GM23338 (cell line): ENCODE data around the gene COQ10A. TPM values are rescaled to one million over a fixed set of nuclear protein-coding genes. Genes with fewer than 3 reads are reported as not detected.
A peak's percentile ranks its signal among the peaks of the same experiment; 100 is the strongest.

Experiments
- ATAC-seq: fragments of 200-7000 bp; cut with Tn5 transposase; 3 replicates; pipeline ENCODE4 v1.9.1; 2020
- DNase-seq: peaks from one replicate; pipeline ENCODE4 v3.0.0-alpha.2; 2015; ENCODE audit warnings: low spot score
- H2AFZ ChIP-seq: fragments of 200-600 bp; sonication (generic); 2 replicates; pipeline ENCODE4 v1.8.0; 2016; ENCODE audit warnings: antibody characterized with exemption, mild to moderate bottlenecking, moderate library complexity
- H3F3A ChIP-seq: fragments of 200-600 bp; sonication (generic); replicated peaks from 2 replicates; pipeline ENCODE4 v1.8.0; 2017; ENCODE audit warnings: antibody characterized with exemption, mixed run types, low read depth
- H3K27ac ChIP-seq: fragments of 200-600 bp; sonication (generic); 2 replicates; pipeline ENCODE4 v1.6.1; 2016; ENCODE audit warnings: low read depth
- H3K27me3 ChIP-seq: fragments of 200-600 bp; sonication (generic); 2 replicates; pipeline ENCODE4 v1.8.0; 2016; ENCODE audit warnings: mild to moderate bottlenecking, mixed run types, moderate library complexity; ENCODE audit not compliant: insufficient read depth
- H3K36me3 ChIP-seq: fragments of 200-600 bp; sonication (generic); 2 replicates; pipeline ENCODE4 v1.8.0; 2016; ENCODE audit warnings: mild to moderate bottlenecking; ENCODE audit not compliant: insufficient read depth
- H3K4me1 ChIP-seq: fragments of 200-600 bp; sonication (generic); 2 replicates; pipeline ENCODE4 v1.8.0; 2016; ENCODE audit warnings: mild to moderate bottlenecking, moderate library complexity; ENCODE audit not compliant: insufficient read depth
- H3K4me2 ChIP-seq: fragments of 200-600 bp; sonication (generic); 2 replicates; pipeline ENCODE4 v1.7.1; 2017; ENCODE audit warnings: mixed run types
- H3K4me3 ChIP-seq: fragments of 200-600 bp; sonication (generic); 2 replicates; pipeline ENCODE4 v1.6.1; 2016; ENCODE audit warnings: mixed run types
- H3K79me2 ChIP-seq: fragments of 200-600 bp; sonication (generic); replicated peaks from 2 replicates; pipeline ENCODE4 v1.8.0; 2017; ENCODE audit warnings: mild to moderate bottlenecking; ENCODE audit not compliant: insufficient read depth
- H3K9me2 ChIP-seq: fragments of 200-600 bp; sonication (generic); 2 replicates; pipeline ENCODE4 v1.8.0; 2017; ENCODE audit not compliant: insufficient read depth
- H4K20me1 ChIP-seq: fragments of 200-600 bp; sonication (generic); replicated peaks from 2 replicates; pipeline ENCODE4 v1.8.0; 2017; ENCODE audit warnings: mild to moderate bottlenecking; ENCODE audit not compliant: insufficient read depth
- H3K27ac Mint-ChIP-seq: 2 replicates; pipeline ENCODE4 v1.8.0; 2020; ENCODE audit warnings: inconsistent platforms, mild to moderate bottlenecking, moderate library complexity, mixed read lengths
- H3K27me3 Mint-ChIP-seq: 3 replicates; pipeline ENCODE4 v1.8.0; 2022; ENCODE audit warnings: low read depth, mild to moderate bottlenecking, moderate library complexity, mixed read lengths, inconsistent platforms; ENCODE audit not compliant: insufficient read depth, poor library complexity
- H3K36me3 Mint-ChIP-seq: 3 replicates; pipeline ENCODE4 v1.8.0; 2021; ENCODE audit warnings: low read depth, mild to moderate bottlenecking, inconsistent platforms, moderate library complexity, mixed read lengths
- H3K4me1 Mint-ChIP-seq: 3 replicates; pipeline ENCODE4 v1.8.0; 2020; ENCODE audit warnings: mild to moderate bottlenecking, inconsistent platforms, mixed read lengths
- H3K4me3 Mint-ChIP-seq: 3 replicates; pipeline ENCODE4 v1.8.0; 2021; ENCODE audit warnings: moderate library complexity, mild to moderate bottlenecking, inconsistent platforms, mixed read lengths
- H3K9me3 Mint-ChIP-seq: 3 replicates; pipeline ENCODE4 v1.8.0; 2020; ENCODE audit warnings: moderate library complexity, mild to moderate bottlenecking, inconsistent platforms, mixed read lengths
- CREB1 ChIP-seq: fragments of 250-450 bp; sonication (Bioruptor Pico); IDR thresholded peaks from 2 replicates; pipeline ENCODE4 v1.5.0; 2020; ENCODE audit warnings: low read depth, mild to moderate bottlenecking, moderate library complexity
- CTCF ChIP-seq, 2 experiments: fragments of 200-600 bp in 1 of 2; sonication (generic) in 1 of 2; conservative IDR thresholded peaks; 2 replicates each; pipeline versions ENCODE4 v1.5.1 to v1.6.1; 2016 to 2017; ENCODE audit warnings: antibody characterized with exemption in 2 of 2, low read depth in 2 of 2, mild to moderate bottlenecking in 2 of 2, moderate library complexity in 1 of 2
- ETS1 ChIP-seq: IDR thresholded peaks from 2 replicates; pipeline ENCODE4 v1.6.1; 2016; ENCODE audit warnings: antibody characterized with exemption
- EZH2 ChIP-seq: fragments of 200-600 bp; sonication (generic); IDR thresholded peaks from one replicate; pipeline ENCODE4 v1.8.0; 2017; ENCODE audit warnings: antibody characterized with exemption, mild to moderate bottlenecking, low read depth; ENCODE audit not compliant: unreplicated experiment
- NANOG ChIP-seq: IDR thresholded peaks from 2 replicates; pipeline ENCODE4 v1.6.1; 2016; ENCODE audit warnings: antibody characterized with exemption, borderline replicate concordance
- POLR2AphosphoS5 ChIP-seq: IDR thresholded peaks from 2 replicates; pipeline ENCODE4 v1.6.1; 2016; ENCODE audit warnings: antibody characterized with exemption, low read depth
- REST ChIP-seq: IDR thresholded peaks from one replicate; pipeline ENCODE4 v1.6.1; 2018; ENCODE audit warnings: antibody characterized with exemption; ENCODE audit not compliant: unreplicated experiment
- ZNF114 ChIP-seq: fragments of 250-450 bp; sonication (Bioruptor Pico); IDR thresholded peaks from 2 replicates; pipeline ENCODE4 v1.5.0; 2020; ENCODE audit warnings: mild to moderate bottlenecking, moderate library complexity
- ZNF331 ChIP-seq: fragments of 250-450 bp; sonication (Bioruptor Pico); IDR thresholded peaks from 2 replicates; pipeline ENCODE4 v1.5.0; 2020; ENCODE audit warnings: low read depth, mild to moderate bottlenecking, moderate library complexity
- ZNF462 ChIP-seq: fragments of 250-450 bp; sonication (Bioruptor Pico); IDR thresholded peaks from 2 replicates; pipeline ENCODE4 v1.5.0; 2020; ENCODE audit warnings: mild to moderate bottlenecking, moderate library complexity
- polyA plus RNA-seq: library from polyadenylated mRNA; unstranded; fragments of >200 nt; fragmentation: Nextera tagmentation; extraction: Ambion mirVana; gene quantifications from 2 replicates; pipeline ENCODE4 v1.2.1, GENCODE V29; 2016
- total RNA-seq: library from RNA; depleted of rRNA; stranded (reverse); fragments of >200 nt; shearing (Covaris generic); gene quantifications from 2 replicates; pipeline ENCODE4 v1.2.3, GENCODE V29; 2014

Gene COQ10A
- total and polyA plus RNA-seq, 2 experiments from 2014 or later: 12.8 to 15.2 TPM

- no peaks in the 10 kb centered on the region for H3K9me2 ChIP-seq
- no peak overlapping the region for H3K4me2 ChIP-seq
- Mint-ChIP-seq H3K4me1 (peaks cover 19% of the 10 kb centered on the region), H3K9me3 (no peaks in the 10 kb centered on the region; the same call in 2 of the 3 replicates), H3K27me3 (peaks cover 11% of the 10 kb centered on the region), H3K36me3 (peaks cover 32% of the 10 kb centered on the region; the same call in 2 of the 3 replicates), H3K4me3 (no peak overlapping the region), H3K27ac (no peak overlapping the region)
- no peak overlapping the region for H2AFZ ChIP-seq
- H3K36me3 ChIP-seq: peaks cover 14% of the 10 kb centered on the region; the same call in 1 of the 2 replicates
- H3K4me3 ChIP-seq: no peak overlapping the region
- H3F3A ChIP-seq: peaks cover 13% of the 10 kb centered on the region
- 0 out of 2 replicates have a peak overlapping the region, but pooled peaks have one; percentile 48 for H3K27ac ChIP-seq
- TF ChIP-seq CREB1 (CRISPR knock-in tag): no peak
- TF ChIP-seq NANOG: no peak
- no peak for TF ChIP-seq ETS1
- TF ChIP-seq POLR2AphosphoS5: no peak
- TF ChIP-seq CTCF (conservative IDR thresholded peaks at IDR 0.05; ENCODE audit: low read depth in 2 of 2): no peak
- TF ChIP-seq EZH2: no peak
- TF ChIP-seq ZNF331 (CRISPR knock-in tag): no peak
- no peak for TF ChIP-seq REST
- no peak for TF ChIP-seq ZNF114 (CRISPR knock-in tag)
- TF ChIP-seq ZNF462 (CRISPR knock-in tag): no peak
- no peak for DNase-seq
- H3K79me2 ChIP-seq: peaks cover 74% of the 10 kb centered on the region
- ATAC-seq: no peak
- peaks cover 20% of the 10 kb centered on the region for H4K20me1 ChIP-seq
- H3K27me3 ChIP-seq: no peaks in the 10 kb centered on the region
- peaks cover 18% of the 10 kb centered on the region for H3K4me1 ChIP-seq
Measured at GRCh38 chr12:56297400-56297799, 30.7 kb downstream of the COQ10A start.
